ENCODE measurements around the gene TGM5.

Gene TGM5

DNA sequence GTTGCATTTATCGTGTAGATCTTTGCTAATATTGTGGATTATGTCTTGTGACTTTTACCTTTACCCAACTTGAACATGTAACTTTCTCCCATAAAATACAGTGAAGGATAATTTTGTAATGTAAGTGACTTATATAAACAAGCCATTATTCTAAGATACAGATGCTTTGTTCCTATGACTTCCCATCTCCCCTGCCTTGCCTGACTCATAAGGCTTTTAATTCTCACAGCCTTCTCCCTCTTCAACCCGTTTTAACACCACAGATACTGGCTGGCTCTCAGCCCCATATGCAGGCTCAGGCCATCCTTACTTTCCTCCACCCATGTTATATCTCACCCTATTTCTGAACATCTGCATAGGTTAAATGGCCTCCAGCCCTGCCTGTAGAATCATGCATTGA lies 77.4 kb downstream of the TGM5 start:
- DNase-seq, result no peak

DNA sequence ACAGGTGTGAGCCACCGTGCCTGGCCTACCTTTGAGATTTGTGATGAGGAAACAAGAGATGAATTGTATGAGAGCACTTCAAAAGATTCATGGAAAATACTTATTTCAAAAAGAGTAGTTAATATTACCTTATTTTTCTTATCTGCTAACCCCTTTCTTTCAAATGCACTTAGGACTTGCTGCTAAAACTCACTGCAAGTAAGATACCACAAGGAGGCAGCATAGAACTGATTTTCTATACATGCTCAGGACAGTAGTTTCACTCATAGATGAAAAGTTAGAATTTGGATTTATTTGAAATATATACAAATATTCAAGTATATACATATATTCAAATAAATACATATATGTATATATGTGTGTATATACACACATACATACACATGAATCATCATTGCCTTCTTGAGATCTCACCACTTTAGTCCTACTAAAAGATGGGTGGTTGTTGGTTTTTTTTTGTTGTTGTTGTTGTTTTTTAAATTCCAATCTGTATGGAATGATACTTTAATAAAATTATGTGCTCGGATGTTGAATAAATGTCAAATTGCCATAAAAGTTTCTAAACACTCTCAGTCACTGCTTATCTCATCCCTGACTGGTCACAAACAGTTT lies 79.1 kb downstream of the TGM5 start:
- no peak for DNase-seq

DNA sequence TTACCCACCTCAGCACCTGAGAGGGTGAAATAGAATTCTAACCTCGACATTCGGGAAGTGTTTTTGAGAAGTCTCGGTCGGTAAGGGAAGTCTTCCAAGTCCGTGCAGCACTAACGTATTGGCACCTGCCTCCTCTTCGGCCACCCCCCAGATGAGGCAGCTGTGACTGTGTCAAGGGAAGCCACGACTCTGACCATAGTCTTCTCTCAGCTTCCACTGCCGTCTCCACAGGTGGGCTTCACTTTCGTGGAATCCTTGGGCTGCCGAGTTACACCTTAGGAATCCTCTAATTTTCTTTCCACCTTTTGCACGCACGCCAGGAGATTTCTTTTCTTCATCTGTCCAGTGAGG lies 80.8 kb downstream of the TGM5 start:
- no peak for DNase-seq

DNA sequence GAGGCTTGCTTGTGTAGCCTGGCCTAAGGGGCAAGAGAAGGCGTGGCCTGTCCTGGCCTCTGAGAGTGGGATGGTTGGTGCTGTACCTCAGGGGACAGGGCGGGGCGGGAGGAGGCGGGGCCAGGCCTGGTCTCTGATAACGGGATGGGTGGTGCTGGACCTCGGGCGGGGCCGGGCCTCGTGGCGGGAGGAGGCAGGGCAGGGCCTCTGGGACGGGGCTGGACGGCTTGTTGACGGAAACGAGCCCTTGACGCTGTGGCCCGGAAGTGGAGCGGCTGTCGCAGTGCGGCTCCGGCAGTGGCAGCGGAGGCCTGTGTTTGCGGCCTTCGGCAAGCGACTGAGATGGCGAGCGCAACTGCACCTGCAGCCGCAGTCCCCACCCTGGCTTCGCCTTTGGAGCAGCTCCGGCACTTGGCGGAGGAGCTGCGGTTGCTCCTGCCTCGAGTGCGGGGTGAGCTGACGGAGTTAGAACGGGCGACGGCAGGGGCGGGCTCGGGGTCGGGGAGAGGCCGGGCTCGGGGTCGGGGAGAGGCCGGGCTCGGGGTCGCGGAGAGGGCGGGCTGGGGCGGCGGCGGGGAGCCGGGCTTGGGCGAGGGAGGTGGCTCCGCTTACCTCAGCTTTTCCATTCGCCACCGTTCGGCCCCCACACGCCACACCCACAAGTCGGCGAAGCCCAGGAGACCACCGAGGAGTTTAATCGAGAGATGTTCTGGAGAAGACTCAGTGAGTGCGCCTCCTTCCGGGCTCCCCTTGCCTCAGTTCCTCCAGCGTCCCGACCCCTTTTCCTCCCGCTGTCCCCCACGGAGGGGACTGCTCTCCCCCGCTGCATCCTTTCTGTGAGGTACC lies 81.3 kb downstream of the TGM5 start, which contains the start of gene CCNDBP1:
Gene CCNDBP1, plus strand, starts transcription at position 247 of the 846 bp plus-strand sequence. Its CDS starts 96 bp downstream, at position 343.
- DNase-seq, result peak; percentile 63

DNA sequence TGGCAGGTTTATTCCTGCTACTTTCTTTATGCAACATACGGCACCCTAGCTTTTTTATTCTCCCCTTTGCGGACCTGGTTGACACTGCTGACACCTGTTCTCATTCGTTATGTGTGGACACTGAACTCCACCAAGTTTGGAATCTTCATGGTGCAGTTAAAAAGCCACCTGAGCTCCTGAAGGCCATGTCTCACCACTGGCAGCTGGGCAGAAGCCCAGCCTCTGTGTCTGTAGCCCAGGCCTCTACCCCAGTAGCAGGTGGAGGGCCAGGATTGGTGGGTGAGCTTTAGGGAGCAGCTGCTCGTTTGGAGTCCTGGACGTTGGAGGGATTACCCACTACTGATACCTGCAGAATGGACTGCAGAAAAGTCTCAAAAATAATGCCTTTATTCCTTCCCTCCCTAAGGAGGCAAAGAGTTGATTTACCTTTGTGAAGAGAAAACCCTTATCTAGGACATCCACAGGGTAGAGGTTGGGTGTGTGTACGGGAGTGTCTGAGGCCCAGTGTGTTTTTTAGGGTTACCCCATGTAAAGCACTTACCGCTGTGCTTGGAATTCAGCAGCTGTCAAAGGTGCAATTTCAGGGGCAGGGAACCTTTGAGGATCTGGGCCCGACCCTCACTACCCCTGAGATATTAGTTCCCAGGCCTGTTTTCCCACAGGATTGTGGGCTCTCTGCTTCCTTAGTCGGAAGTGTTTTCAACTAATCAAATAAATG lies 82.2 kb downstream of the TGM5 start:
- DNase-seq, result no peak

DNA sequence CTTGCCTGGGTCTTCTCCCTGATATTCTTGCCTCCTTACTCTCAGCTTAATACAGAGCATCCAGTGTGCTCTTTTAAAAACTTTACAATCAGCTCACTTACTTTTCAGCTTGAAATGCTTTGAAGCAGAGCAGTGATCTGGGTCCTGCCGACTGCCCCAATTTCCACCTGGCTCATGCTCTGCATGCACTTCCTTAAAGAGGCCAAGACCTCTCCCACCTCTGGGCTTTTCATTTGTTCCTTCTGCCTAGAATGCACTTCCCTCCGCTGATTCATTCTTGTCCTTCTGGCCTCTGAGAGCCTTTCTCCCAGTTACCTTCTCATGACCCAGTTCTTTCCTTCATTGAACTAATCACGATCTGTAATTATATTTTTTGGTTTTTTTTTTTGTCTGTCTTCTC lies 83.5 kb downstream of the TGM5 start:
- no peak for DNase-seq
